Heart right ventricle (tissue), 16 donors: ENCODE measurements around the gene FHOD3. TPM values are rescaled to one million over a fixed set of nuclear protein-coding genes. Genes with fewer than 3 reads are reported as not detected.
A peak's percentile ranks its signal among the peaks of the same experiment; 100 is the strongest.

ENCODE experiments used
- ATAC-seq, 8 donors: fragments of 200-7000 bp; cut with Tn5 transposase; one replicate each; pipeline ENCODE4 v1.9.1; 2020; ENCODE audit warnings: mild to moderate bottlenecking in 8 of 8, moderate library complexity in 8 of 8, moderate number of reproducible peaks in 1 of 8
- DNase-seq, 2 donors: peaks; one replicate each; pipeline ENCODE4 v3.0.0-alpha.2; 2020
- H3K27ac ChIP-seq, 10 donors: fragments of 200-600 bp; sonication (generic) in 2 of 10; one replicate each; pipeline versions ENCODE4 v1.5.0 to v1.8.0; 2020 to 2022; ENCODE audit warnings: mild to moderate bottlenecking in 3 of 10
- H3K27me3 ChIP-seq, 7 donors: fragments of 200-600 bp; one replicate each; pipeline ENCODE4 v1.8.0; 2021 to 2022; ENCODE audit warnings: mild to moderate bottlenecking in 2 of 7
- H3K36me3 ChIP-seq, 9 donors: fragments of 200-600 bp; sonication (generic) in 1 of 9; one replicate each; pipeline versions ENCODE4 v1.5.0 to v1.8.0; 2020 to 2022; ENCODE audit warnings: mild to moderate bottlenecking in 2 of 9
- H3K4me1 ChIP-seq, 9 donors: fragments of 200-600 bp; sonication (generic) in 1 of 9; one replicate each; pipeline versions ENCODE4 v1.5.0 to v1.8.0; 2020 to 2022; ENCODE audit warnings: mild to moderate bottlenecking in 4 of 9
- H3K4me3 ChIP-seq, 10 donors: fragments of 200-600 bp; sonication (generic) in 2 of 10; one replicate each; pipeline versions ENCODE4 v1.5.0 to v1.8.0; 2020 to 2022; ENCODE audit warnings: mild to moderate bottlenecking in 7 of 10, moderate library complexity in 2 of 10
- H3K9me3 ChIP-seq, 11 donors: fragments of 200-600 bp in 10 of 11; sonication (generic) in 2 of 11; one replicate each; pipeline versions ENCODE4 v1.5.0 to v1.8.0; 2013 to 2022; ENCODE audit warnings: mild to moderate bottlenecking in 2 of 11, control low read depth in 1 of 11, moderate library complexity in 1 of 11
- CTCF ChIP-seq, 9 donors: fragments of 200-600 bp; sonication (generic) in 2 of 9; IDR thresholded peaks; one replicate each; pipeline versions ENCODE4 v1.5.0 to v1.8.0; 2021 to 2022; ENCODE audit warnings: antibody characterized with exemption in 9 of 9, mild to moderate bottlenecking in 5 of 9, moderate library complexity in 1 of 9
- WGBS, 2 donors: extraction: QIAGEN DNeasy Blood & Tissue Kit; methylation state at CpG; one replicate each; pipeline ENCODE4 v1.1.7; 2013; ENCODE audit warnings: inconsistent platforms in 1 of 2; 5-methylcytosine and 5-hydroxymethylcytosine counted together
- intact Hi-C, 10 donors: fragments of 100-400 bp; cut with DNase I; formaldehyde crosslinking; loops; one replicate each; pipeline versions ENCODE4 v1.11.1 to v1.14.2; 2022
- polyA plus RNA-seq, 2 donors: library from polyadenylated mRNA; stranded (reverse); fragments of 200-250 nt; gene quantifications; one replicate each; pipeline ENCODE4 v1.2.3, GENCODE V29; 2013
- total RNA-seq, 10 donors: library from RNA; stranded (reverse); fragmentation: NEBNext Ultra II Directional in 3 of 10; extraction: Animal tissue kit (Norgen Biotek cat#: 25700) in 3 of 10; gene quantifications; one replicate each; pipeline versions ENCODE4 v1.2.1 to v1.2.4, GENCODE V29; 2021 to 2023
- donor health status: Arrhythmogenic right ventricular cardiomyopathy.
- donor health status: ischemic (EF 13 %, LVEDD 7.1; RV severe dilation, severe dysfunction).
- donor health status: healthy with polysubstance abuse.
- donor health status: DM: no; HTN: yes; CAD: no.
- donor health status: DM: no; HTN: no; CAD: no.
- donor health status: ischemic (EF 25% LVEDD 6.9; RV normal size, moderate dysfunction).
- donor health status: ischemic (EF 25% LVEDD 5.7; RV mildly dilated, moderate dysfunction).
- donor health status: healthy.
- donor health status: DM: yes; HTN: yes; CAD: no.
- donor health status: Ischemic cardiomyopathy.
- donor health status: ischemic (EF 35%, LVEDD 5.7; RV mildly dilated, moderate dysfunction).
- donor health status: nonischemic (EF 11% LVEDD 7.7; RV severe dilation, severe dysfunction).
- donor health status: DM: yes; HTN: yes; CAD: no.
- donor health status: PGD.
- donor health status: ischemic (EF 29% LVEDD 5.4; RV normal size, mild dysfunction).
- donor health status: nonischemic (EF 23%, LVEDD 6.1; RV moderate dilation, normal function).

FHOD3 gene
- total and polyA plus RNA-seq, 12 donors, result 81.8 to 484 (median 356) TPM

- Histone ChIP-seq H3K36me3 (no peaks in the 10 kb centered on the region), H3K4me3 (no peak overlapping the region), H3K4me1 (peaks cover 4 to 76% (median 36%) of the 10 kb centered on the region in 9 donors), H3K27me3 (no peaks in the 10 kb centered on the region), H3K9me3 (no peaks in the 10 kb centered on the region), H3K27ac (peak overlapping the region; percentile 67 to 90 (median 78))
- WGBS, 2 donors, result 33 to 38% methylated on average over 1 of the region's 1 CpG
- DNase-seq, result no peak
- intact Hi-C loops, result no loop called here
- peak; percentile 57 to 84 (median 74) for ATAC-seq
- TF ChIP-seq CTCF (IDR thresholded peaks at IDR 0.05), result no peak
Observed at GRCh38 chr18:36457683-36458082, 160.2 kb downstream of the FHOD3 start.

- Histone ChIP-seq H3K27ac (peak overlapping the region; percentile 67 to 90 (median 78)), H3K4me1 (peaks cover 4 to 72% (median 30%) of the 10 kb centered on the region in 9 donors), H3K36me3 (no peaks in the 10 kb centered on the region), H3K4me3 (no peak overlapping the region), H3K9me3 (no peaks in the 10 kb centered on the region), H3K27me3 (no peaks in the 10 kb centered on the region)
- 61 to 74% methylated on average over 1 of the region's 1 CpG for WGBS, 2 donors
- DNase-seq (no peak), ATAC-seq (peak in 6 of 8 donors; percentile 6 to 67 (median 52))
- peak in 2 of 9 donors; percentile 10 to 14 for TF ChIP-seq CTCF (IDR thresholded peaks at IDR 0.05)
- intact Hi-C loops, result no loop called here
Observed at GRCh38 chr18:36458306-36458705, 160.8 kb downstream of the FHOD3 start.

GRCh38 chr18:36459203-36459602 is 161.7 kb downstream of the FHOD3 start:
- DNase-seq (no peak), ATAC-seq (peak in 1 of 8 donors; percentile 5)
- H3K4me1 ChIP-seq, result peaks cover 4 to 67% (median 28%) of the 10 kb centered on the region in 9 donors
- no peaks in the 10 kb centered on the region for H3K36me3 ChIP-seq
- H3K27ac ChIP-seq, result peak overlapping the region in 8 of 10 donors; percentile 31 to 90 (median 84)
- H3K4me3 ChIP-seq, result no peak overlapping the region
- H3K9me3 ChIP-seq, result no peaks in the 10 kb centered on the region
- intact Hi-C loops, result no loop called here
- 90 to 92% methylated on average over 4 of the region's 4 CpGs for WGBS, 2 donors
- no peak for TF ChIP-seq CTCF (IDR thresholded peaks at IDR 0.05)
- H3K27me3 ChIP-seq, result no peaks in the 10 kb centered on the region

- DNase-seq (no peak), ATAC-seq (no peak)
- H3K9me3 ChIP-seq, result no peaks in the 10 kb centered on the region
- WGBS, 2 donors, result 58 to 62% methylated on average over 3 of the region's 3 CpGs
- peak overlapping the region in 6 of 10 donors; percentile 68 to 90 (median 88) for H3K27ac ChIP-seq
- intact Hi-C loops, result loop anchor here in 5 of 10 donors (5.0 to 10.0 kb wide), 8 partner anchors 57 to 165 kb away; partner anchors contain the start of gene FHOD3 (in 3 of the 5)
- H3K4me1 ChIP-seq, result peaks cover 4 to 67% (median 28%) of the 10 kb centered on the region in 9 donors
- TF ChIP-seq CTCF (IDR thresholded peaks at IDR 0.05), result no peak
- H3K27me3 ChIP-seq, result no peaks in the 10 kb centered on the region
- no peaks in the 10 kb centered on the region for H3K36me3 ChIP-seq
- H3K4me3 ChIP-seq, result no peak overlapping the region
Observed at GRCh38 chr18:36459786-36460185, 162.3 kb downstream of the FHOD3 start.
